Activated T-helper 1 cell treated with Interleukin-2 at 50 U/mL for 16 hours (primary cell): ENCODE data around the gene TRAF4.
"Not testable (repeated sequence)": the region's sequence is repeated elsewhere in the genome, so short reads cannot be mapped to it uniquely, and the experiment has no call there.

Experiments
- DNase-seq: peaks from one replicate; pipeline ENCODE4 v3.0.0-alpha.2; 2020; ENCODE audit warnings: low read depth

The TRAF4 gene

DNA sequence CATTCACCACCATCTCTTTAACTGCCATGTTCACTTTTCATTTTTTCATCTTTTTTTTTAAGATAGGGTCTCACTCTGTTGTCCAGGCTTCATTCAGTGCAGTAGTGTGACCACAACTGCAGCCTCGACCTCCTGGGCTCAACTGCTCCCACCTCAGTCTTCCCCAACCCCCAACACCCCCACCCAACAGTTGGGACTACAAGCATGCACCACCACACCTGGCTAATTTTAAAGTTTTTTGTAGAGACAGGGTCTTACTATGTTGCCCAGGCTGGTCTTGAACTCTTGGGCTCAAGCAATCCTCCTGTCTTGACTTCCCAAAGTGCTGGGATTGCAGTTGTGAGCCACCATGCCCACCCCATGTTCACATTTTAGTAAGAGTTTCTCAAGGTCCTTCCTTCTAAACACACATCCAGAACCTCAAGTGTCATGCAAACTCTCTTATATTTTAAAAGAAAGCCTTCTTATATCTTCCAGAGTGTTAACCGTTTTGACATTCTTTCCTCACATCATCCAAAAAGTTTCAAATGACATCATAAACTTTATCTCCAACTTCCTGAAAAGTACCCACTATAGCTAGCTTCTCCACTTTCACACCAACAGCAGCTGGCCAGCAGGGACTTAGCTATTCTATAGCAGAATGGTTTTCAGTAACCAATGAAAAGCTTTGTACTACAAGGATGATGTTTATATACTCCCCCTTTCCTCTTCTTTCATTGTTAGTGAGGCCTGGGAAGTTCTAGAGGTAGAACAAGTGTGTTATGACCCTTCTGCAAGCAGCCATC is 49.3 kb downstream of the TRAF4 start:
- no peak for DNase-seq

GRCh38 chr17:28794846-28795441 is 51.1 kb downstream of the TRAF4 start:
- not testable (repeated sequence) for DNase-seq

- no peak for DNase-seq
These were observed 52.3 kb downstream of the TRAF4 start for GRCh38 chr17:28796062-28796461.
